Loucy (cell line): Measurements from ENCODE around the gene CYP4F2.

ENCODE experiments used
- H2AFZ ChIP-seq: fragments of 200-600 bp; sonication (generic); 2 replicates; pipeline ENCODE4 v1.6.0; 2016; ENCODE audit warnings: antibody characterized with exemption, mild to moderate bottlenecking, low read length, moderate library complexity
- H3F3A ChIP-seq: fragments of 200-600 bp; 2 replicates; pipeline ENCODE4 v1.6.0; 2016; ENCODE audit warnings: antibody characterized with exemption, low read depth, mild to moderate bottlenecking
- H3K27me3 ChIP-seq: fragments of 200-600 bp; sonication (generic); 2 replicates; pipeline ENCODE4 v1.6.1; 2014; ENCODE audit warnings: low read length, mild to moderate bottlenecking; ENCODE audit not compliant: insufficient read depth, poor library complexity, severe bottlenecking
- H3K36me3 ChIP-seq: fragments of 200-600 bp; sonication (generic); 2 replicates; pipeline ENCODE4 v1.6.1; 2016; ENCODE audit warnings: low read length; ENCODE audit not compliant: insufficient read depth
- H3K4me1 ChIP-seq: fragments of 200-600 bp; sonication (generic); 2 replicates; pipeline ENCODE4 v1.5.1; 2014; ENCODE audit warnings: low read length, mild to moderate bottlenecking; ENCODE audit not compliant: insufficient read depth, poor library complexity, severe bottlenecking
- H3K4me2 ChIP-seq: fragments of 200-600 bp; sonication (generic); 2 replicates; pipeline ENCODE4 v1.6.0; 2014; ENCODE audit warnings: antibody characterized with exemption, low read length, low read depth, mild to moderate bottlenecking; ENCODE audit not compliant: poor library complexity, severe bottlenecking
- H3K4me3 ChIP-seq: fragments of 200-600 bp; sonication (generic); 2 replicates; pipeline ENCODE4 v1.5.1; 2014; ENCODE audit warnings: low read length, mild to moderate bottlenecking, mixed read lengths; ENCODE audit not compliant: poor library complexity, severe bottlenecking
- H3K79me2 ChIP-seq: fragments of 200-600 bp; sonication (generic); 2 replicates; pipeline ENCODE4 v1.6.1; 2014; ENCODE audit warnings: low read length; ENCODE audit not compliant: insufficient read depth
- H3K9ac ChIP-seq: fragments of 200-600 bp; sonication (generic); 2 replicates; pipeline ENCODE4 v1.6.0; 2014; ENCODE audit warnings: mild to moderate bottlenecking, low read depth, low read length, moderate library complexity; ENCODE audit not compliant: poor library complexity, severe bottlenecking
- H3K9me2 ChIP-seq: fragments of 200-600 bp; sonication (generic); replicated peaks from 2 replicates; pipeline ENCODE4 v1.6.1; 2016; ENCODE audit warnings: low read depth, low read length, mixed read lengths
- H3K9me3 ChIP-seq: fragments of 200-600 bp; sonication (generic); 2 replicates; pipeline ENCODE4 v1.6.1; 2014; ENCODE audit warnings: mild to moderate bottlenecking, antibody characterized with exemption, low read length, low read depth; ENCODE audit not compliant: insufficient read depth
- H4K20me1 ChIP-seq: fragments of 200-600 bp; sonication (generic); 2 replicates; pipeline ENCODE4 v1.6.0; 2014; ENCODE audit warnings: antibody characterized with exemption, low read length, mild to moderate bottlenecking; ENCODE audit not compliant: insufficient read depth, poor library complexity, severe bottlenecking
- CTCF ChIP-seq: fragments of 200-600 bp; sonication (generic); conservative IDR thresholded peaks from 2 replicates; pipeline ENCODE4 v1.5.1; 2014; ENCODE audit warnings: mild to moderate bottlenecking, antibody characterized with exemption, low read length
- EZH2phosphoT487 ChIP-seq: fragments of 200-600 bp; IDR thresholded peaks from 2 replicates; pipeline ENCODE4 v1.6.1; 2018; ENCODE audit warnings: antibody characterized with exemption, mild to moderate bottlenecking, moderate library complexity, borderline replicate concordance

Gene CYP4F2

GRCh38 chr19:15937771-15938170, 39.9 kb upstream of the CYP4F2 start:
- Histone ChIP-seq H3K36me3 (no peaks in the 10 kb centered on the region), H3K4me2 (no peak overlapping the region), H4K20me1 (no peaks in the 10 kb centered on the region), H3K4me1 (no peaks in the 10 kb centered on the region), H3K79me2 (no peaks in the 10 kb centered on the region), H2AFZ (no peak overlapping the region), H3K9me2 (no peaks in the 10 kb centered on the region), H3K9me3 (peaks cover 10% of the 10 kb centered on the region; the same call in 1 of the 2 replicates), H3K9ac (no peak overlapping the region), H3K4me3 (no peak overlapping the region), H3F3A (no peaks in the 10 kb centered on the region), H3K27me3 (no peaks in the 10 kb centered on the region)
- TF ChIP-seq EZH2phosphoT487, result no peak
- no peak for TF ChIP-seq CTCF

GRCh38 chr19:15936950-15937349, 39.1 kb upstream of the CYP4F2 start:
- Histone ChIP-seq H3F3A (no peaks in the 10 kb centered on the region), H3K4me2 (no peak overlapping the region), H3K36me3 (no peaks in the 10 kb centered on the region), H3K9me3 (peaks cover 10% of the 10 kb centered on the region; the same call in 1 of the 2 replicates), H3K4me1 (no peaks in the 10 kb centered on the region), H3K27me3 (no peaks in the 10 kb centered on the region), H3K9ac (no peak overlapping the region), H3K4me3 (no peak overlapping the region), H2AFZ (no peak overlapping the region), H3K79me2 (no peaks in the 10 kb centered on the region), H3K9me2 (no peaks in the 10 kb centered on the region), H4K20me1 (no peaks in the 10 kb centered on the region)
- TF ChIP-seq CTCF (no peak), EZH2phosphoT487 (no peak)

GRCh38 chr19:15936173-15936572, 38.3 kb upstream of the CYP4F2 start:
- H3F3A ChIP-seq, result no peaks in the 10 kb centered on the region
- no peak overlapping the region for H3K9ac ChIP-seq
- peaks cover 10% of the 10 kb centered on the region; the same call in 1 of the 2 replicates for H3K9me3 ChIP-seq
- H3K36me3 ChIP-seq, result no peaks in the 10 kb centered on the region
- no peaks in the 10 kb centered on the region for H3K9me2 ChIP-seq
- no peak overlapping the region for H2AFZ ChIP-seq
- no peak overlapping the region for H3K4me3 ChIP-seq
- H3K4me1 ChIP-seq, result no peaks in the 10 kb centered on the region
- no peak overlapping the region for H3K4me2 ChIP-seq
- no peaks in the 10 kb centered on the region for H3K79me2 ChIP-seq
- H3K27me3 ChIP-seq, result no peaks in the 10 kb centered on the region
- TF ChIP-seq EZH2phosphoT487 (no peak), CTCF (no peak)
- H4K20me1 ChIP-seq, result no peaks in the 10 kb centered on the region
